HG02970 (cell line): ENCODE results near the gene CIAO3.

Experiments used
- ATAC-seq: cut with Tn5 transposase; IDR thresholded peaks from one replicate; pipeline ENCODE4 v1.9.1; 2021; ENCODE audit warnings: mild to moderate bottlenecking, moderate library complexity, moderate number of reproducible peaks; ENCODE audit not compliant: unreplicated experiment, low FRiP score

Gene CIAO3

GRCh38 chr16:726188-726437 lies 14.7 kb downstream of the CIAO3 start:
- ATAC-seq: no peak

- no peak for ATAC-seq
Observed at GRCh38 chr16:725463-726187, 15.2 kb downstream of the CIAO3 start.

DNA sequence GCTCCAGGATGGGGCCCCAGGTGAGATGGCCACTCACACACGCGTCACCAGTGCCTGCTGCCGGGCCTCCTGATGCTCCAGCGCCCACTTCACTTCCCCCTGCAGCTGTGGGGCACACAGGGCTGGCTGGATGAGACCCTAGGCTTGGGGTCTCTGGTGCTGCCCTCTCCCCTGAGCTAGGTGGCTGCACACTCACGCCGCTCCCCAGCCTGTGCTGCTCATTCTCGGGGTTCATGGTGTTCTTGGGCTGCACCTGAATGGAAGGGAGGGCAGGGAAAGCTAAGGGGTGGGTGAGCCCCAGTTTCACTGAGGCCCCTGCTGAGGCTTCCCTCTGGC lies 15.8 kb downstream of the CIAO3 start:
- no peak for ATAC-seq

GRCh38 chr16:724188-725040 lies 16.4 kb downstream of the CIAO3 start:
- no peak for ATAC-seq

DNA sequence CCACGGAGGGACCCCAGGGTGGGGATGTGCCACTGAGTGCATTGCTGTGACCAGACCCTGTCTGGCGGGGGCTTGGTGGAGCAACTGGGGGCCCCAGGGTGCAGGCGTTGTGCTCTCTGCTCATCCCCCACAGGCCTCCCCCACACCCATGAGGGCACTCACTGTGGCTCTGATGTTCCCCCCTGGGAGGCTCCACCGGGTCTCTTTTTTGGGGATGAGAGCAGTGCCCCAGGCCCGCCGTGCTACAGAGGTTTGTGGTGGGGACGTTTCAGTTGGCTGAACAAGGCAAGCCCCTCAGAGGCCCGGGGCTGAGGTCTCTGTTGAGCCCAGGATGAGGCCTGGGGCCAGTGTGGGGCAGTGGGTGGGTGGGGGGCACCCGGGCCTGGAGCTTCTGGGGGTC lies 17.1 kb downstream of the CIAO3 start:
- no peak for ATAC-seq

- no peak for ATAC-seq
Observed at GRCh38 chr16:722835-723633, 17.8 kb downstream of the CIAO3 start.

DNA sequence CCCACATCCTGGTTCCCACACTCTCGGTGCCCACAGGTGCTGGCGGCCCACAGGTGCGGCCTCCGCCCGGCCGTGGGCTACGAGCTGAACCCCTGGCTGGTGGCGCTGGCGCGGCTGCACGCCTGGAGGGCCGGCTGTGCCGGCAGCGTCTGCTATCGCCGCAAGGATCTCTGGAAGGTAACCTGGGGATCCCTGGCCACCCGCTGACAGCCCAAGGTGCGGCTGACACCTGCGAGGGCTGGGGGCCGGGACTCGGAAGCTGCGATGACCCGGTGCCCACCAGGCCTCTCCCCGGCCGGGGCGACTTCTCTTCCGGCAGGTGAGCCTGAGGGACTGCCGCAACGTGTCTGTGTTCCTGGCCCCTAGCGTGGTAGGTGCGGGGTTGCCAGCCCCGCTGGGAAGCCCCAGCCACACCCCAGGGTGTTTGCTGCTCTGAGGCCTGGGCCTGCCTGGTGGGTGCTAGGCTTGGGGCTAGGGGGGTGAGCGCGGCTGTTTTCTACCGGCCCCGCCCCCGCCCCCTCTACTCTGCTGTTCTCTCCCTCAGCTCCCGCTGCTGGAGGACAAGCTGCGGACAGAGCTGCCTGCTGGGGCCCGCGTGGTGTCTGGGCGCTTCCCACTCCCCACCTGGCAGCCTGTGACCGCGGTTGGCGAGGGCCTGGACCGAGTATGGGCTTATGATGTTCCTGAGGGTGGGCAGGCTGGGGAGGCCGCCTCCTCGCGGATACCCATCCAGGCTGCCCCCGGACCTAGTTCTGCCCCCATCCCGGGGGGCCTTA lies 18.8 kb downstream of the CIAO3 start:
- ATAC-seq: no peak

- ATAC-seq: peak; percentile 67
Observed at GRCh38 chr16:720990-721764, 19.6 kb downstream of the CIAO3 start, which contains the start of gene ANTKMT. TSS of gene ANTKMT (plus strand) at chr16:721146. CDS start at chr16:721275, 129 bp downstream.

DNA sequence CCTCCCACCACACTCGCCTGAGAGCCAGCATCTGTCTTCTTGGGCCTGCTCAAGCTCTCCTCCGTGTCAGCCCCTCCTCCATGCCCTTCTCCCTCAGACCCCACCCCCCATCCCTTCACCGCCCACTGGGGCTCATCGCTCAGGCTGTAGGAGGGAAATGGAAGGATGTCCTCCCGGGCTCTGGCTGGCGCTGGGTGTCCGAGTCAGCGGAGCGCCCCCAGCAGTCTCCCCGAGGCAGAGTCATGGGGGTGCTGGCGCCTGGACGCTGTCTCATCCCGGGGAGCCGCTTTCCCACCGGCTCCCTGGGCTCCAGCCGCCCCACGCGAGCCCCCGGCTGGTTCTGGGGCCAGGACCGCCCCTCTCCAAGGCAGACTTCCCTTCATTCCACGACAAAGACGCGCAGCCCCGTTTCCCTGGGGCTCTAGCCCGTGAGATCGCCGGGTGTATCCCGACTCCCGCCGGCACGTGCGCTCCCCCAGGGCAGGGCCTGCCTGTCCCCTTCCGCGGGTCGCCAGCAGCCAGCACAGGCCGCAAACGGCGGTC lies 20.3 kb downstream of the CIAO3 start:
- peak; percentile 11 for ATAC-seq

GRCh38 chr16:719815-720446 lies 20.9 kb downstream of the CIAO3 start:
- ATAC-seq: no peak

DNA sequence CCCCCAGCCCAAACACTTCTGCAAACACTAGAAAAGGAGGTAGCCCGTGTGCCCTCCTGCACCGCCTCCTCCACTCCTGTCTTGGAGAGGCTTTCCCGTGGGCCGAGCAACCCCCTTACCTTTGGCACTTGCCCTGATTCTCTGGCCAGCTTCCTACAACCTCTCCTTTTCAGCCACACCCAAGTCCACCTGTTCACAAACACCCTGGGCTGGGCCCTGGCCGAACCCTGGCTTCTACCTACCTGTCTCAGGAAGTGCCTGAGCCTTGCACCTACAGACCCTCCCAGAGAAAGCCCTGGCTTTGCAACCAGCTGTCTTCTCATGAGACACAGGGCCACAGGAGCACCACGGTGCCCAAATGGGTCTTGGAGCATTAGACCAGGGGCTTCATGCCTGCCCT lies 21.9 kb downstream of the CIAO3 start:
- ATAC-seq: no peak

GRCh38 chr16:718389-718788 lies 22.4 kb downstream of the CIAO3 start:
- no peak for ATAC-seq

GRCh38 chr16:717450-718245 lies 23.1 kb downstream of the CIAO3 start:
- ATAC-seq: no peak

- no peak for ATAC-seq
Observed at GRCh38 chr16:716768-717325, 23.9 kb downstream of the CIAO3 start.

- ATAC-seq: no peak
Observed at GRCh38 chr16:716200-716568, 24.6 kb downstream of the CIAO3 start.

GRCh38 chr16:715477-716199 lies 25.2 kb downstream of the CIAO3 start:
- peak; percentile 13 for ATAC-seq
